ENCODE measurements around the gene NUDT1.

DNA sequence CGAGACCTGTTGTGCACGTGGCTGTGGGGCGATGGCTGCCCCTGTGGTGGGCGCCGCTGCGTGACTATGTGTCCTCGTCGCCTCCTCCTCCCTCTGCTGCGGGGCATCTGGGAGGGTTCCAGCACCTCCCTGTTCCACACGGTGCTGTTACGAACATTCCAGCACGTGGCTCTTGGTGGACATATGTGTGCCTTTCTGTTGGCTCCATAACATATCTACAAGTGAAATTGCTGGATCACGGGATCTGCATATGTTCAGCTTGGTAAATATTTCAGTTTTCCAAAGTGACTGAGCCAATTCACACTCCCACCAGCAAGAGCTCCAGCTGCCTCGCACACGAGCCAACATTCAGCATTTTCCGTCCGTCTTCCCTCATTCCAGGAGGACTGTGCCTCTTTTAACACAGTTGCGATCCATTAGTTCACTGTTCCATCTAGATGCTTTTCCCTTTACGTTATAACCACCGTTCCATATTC, 47.1 kb downstream of the NUDT1 start:
- TF ChIP-seq, protein P1, sequence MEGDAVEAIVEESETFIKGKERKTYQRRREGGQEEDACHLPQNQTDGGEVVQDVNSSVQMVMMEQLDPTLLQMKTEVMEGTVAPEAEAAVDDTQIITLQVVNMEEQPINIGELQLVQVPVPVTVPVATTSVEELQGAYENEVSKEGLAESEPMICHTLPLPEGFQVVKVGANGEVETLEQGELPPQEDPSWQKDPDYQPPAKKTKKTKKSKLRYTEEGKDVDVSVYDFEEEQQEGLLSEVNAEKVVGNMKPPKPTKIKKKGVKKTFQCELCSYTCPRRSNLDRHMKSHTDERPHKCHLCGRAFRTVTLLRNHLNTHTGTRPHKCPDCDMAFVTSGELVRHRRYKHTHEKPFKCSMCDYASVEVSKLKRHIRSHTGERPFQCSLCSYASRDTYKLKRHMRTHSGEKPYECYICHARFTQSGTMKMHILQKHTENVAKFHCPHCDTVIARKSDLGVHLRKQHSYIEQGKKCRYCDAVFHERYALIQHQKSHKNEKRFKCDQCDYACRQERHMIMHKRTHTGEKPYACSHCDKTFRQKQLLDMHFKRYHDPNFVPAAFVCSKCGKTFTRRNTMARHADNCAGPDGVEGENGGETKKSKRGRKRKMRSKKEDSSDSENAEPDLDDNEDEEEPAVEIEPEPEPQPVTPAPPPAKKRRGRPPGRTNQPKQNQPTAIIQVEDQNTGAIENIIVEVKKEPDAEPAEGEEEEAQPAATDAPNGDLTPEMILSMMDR (conservative IDR thresholded peaks at IDR 0.05; ENCODE audit: low read depth, low read length): no peak
- no peak for TF ChIP-seq EZH2 (IDR thresholded peaks at IDR 0.05; ENCODE audit: borderline replicate concordance, low read depth, low read length, poor library complexity, severe bottlenecking)

Measured in A673 (cell line).